MG63 (cell line): ENCODE results near the gene FOXP1. TPM values are rescaled to one million over a fixed set of nuclear protein-coding genes. Genes with fewer than 3 reads are reported as not detected.

Experiments
- DNase-seq: peaks from one replicate; pipeline ENCODE4 v3.0.0-alpha.2; 2020
- H3K27me3 ChIP-seq: fragments of 250-450 bp; sonication (Bioruptor Pico); 2 replicates; pipeline ENCODE4 v1.5.1; 2020; ENCODE audit warnings: mild to moderate bottlenecking, moderate library complexity
- H3K36me3 ChIP-seq: fragments of 250-450 bp; sonication (Bioruptor Pico); 2 replicates; pipeline ENCODE4 v1.5.1; 2020; ENCODE audit warnings: mild to moderate bottlenecking, moderate library complexity
- H3K4me3 ChIP-seq: fragments of 250-450 bp; sonication (Bioruptor Pico); 2 replicates; pipeline ENCODE4 v1.5.1; 2020; ENCODE audit warnings: mild to moderate bottlenecking, moderate library complexity
- H3K9me3 ChIP-seq: fragments of 250-450 bp; sonication (Bioruptor Pico); 2 replicates; pipeline ENCODE4 v1.5.1; 2020; ENCODE audit warnings: mild to moderate bottlenecking, moderate library complexity
- total RNA-seq: library from RNA; depleted of rRNA; stranded (reverse); fragments of >200 nt; shearing (Covaris generic); gene quantifications from 2 replicates; pipeline ENCODE4 v1.2.3, GENCODE V29; 2014; ENCODE audit warnings: low replicate concordance

The FOXP1 gene
- total RNA-seq, 1 experiment from 2014 or later, result 15.0 TPM

DNA sequence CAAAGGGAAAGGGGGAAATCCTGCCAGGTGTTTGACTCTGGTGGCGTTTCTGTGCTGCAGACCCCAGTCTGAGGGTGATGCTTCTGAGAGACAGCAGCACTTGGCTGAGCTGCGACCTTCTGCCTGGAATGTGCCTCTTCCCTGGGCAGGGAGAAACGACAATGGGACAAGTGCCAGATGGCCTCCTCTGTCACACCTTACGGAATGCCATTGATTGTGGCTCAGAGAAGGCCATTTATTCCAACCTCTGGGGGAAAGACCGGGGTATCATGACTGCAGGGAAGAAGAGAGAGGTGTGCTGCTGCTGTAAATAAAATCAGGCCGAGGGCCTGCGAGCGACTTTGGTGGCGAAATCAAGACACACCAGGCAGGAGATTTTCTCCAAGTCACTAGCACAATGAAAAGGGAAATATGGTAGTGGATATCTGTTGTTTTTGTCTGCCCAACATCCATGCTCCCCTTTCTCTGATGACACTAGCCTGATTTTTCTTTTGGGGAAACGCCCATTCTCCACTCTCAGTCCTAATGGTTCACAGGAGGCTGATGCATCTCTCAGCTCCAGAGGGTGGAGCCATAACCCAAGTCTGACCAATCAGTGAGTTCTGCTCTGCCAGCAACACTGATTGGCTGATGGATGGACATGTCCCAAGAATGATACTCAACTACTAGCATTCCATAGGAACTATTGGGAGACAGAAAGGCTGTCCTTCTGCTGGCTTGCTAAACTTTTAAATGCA lies 336.1 kb downstream of the FOXP1 start:
- Histone ChIP-seq H3K9me3 (no peaks in the 10 kb centered on the region), H3K27me3 (no peaks in the 10 kb centered on the region), H3K36me3 (no peaks in the 10 kb centered on the region), H3K4me3 (no peak overlapping the region)
- DNase-seq, result peak; percentile 20

DNA sequence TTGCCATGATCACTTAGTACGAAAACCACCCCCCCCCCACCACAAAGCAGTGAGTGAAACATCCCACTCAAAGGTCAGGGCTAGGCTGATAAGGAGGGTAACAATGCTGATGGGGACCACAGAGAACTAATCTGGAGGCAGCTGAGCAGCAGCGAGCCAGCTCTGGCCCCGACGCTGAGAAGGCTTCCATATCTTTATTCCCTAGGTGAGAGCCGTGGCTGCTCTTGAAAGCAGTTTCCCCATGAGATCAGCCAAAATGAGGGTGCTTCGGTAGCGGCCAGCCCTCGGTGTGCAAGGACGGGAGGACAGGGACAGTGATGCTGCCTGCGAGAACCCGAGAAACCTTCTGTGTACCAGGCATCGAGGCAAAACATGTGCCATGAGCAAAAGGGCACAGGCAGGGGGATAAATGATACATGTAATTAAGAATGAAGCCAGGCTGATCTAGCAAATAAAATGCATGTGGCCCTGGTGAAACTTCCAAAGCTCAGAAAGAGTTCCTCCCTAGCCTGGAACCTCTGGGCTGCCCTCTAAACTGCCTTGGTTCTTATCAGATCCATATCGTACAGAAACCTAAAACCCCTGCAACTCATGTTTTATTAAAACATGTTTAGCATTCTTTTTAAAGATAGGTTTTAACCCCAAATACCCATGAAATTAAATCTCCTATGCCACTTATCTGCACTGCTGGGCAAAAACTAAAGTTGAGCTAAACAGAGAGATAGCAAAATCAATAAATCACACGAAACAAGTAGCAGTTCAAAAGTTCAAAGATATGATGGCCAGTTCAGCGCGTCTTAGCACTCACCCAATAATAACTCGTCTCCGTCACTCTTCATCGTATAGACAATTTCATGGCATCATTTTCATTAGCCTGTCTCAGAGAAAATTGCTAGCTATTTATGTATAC lies 337.3 kb downstream of the FOXP1 start:
- Histone ChIP-seq H3K27me3 (no peaks in the 10 kb centered on the region), H3K4me3 (no peak overlapping the region), H3K9me3 (no peaks in the 10 kb centered on the region), H3K36me3 (no peaks in the 10 kb centered on the region)
- DNase-seq, result no peak

DNA sequence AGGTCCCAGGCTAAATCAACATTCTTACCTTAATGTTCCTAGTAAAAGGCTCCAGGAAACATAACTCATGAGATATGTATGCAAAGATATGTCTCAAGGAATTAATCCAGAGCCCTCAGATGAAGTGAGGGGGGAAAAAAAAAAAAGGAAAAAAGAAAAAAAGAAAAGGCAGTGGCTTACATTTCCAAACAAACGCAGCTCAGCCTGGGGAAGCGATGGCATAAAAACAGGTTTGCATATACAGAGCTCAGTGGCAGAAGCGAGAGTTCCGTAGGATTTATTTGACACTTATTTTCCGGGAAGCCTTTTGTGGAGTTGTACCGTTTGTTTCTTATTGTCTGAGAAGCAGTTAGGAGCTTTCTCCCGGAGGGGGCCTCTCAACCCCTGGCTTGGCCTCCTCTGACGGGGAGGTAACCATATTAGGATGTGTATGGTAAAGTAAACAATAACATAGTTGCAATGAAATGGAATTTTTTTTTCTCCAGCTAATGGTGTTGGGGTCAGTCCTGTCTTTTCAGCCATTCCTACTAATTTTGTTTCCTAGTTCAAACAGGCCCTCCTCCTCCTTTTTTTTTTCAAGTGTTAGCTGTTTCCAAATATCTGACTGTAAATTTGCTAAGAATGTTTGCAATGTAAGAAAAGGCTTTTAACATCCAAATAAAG lies 338.6 kb downstream of the FOXP1 start:
- H3K27me3 ChIP-seq, result no peaks in the 10 kb centered on the region
- H3K36me3 ChIP-seq, result no peaks in the 10 kb centered on the region
- no peak for DNase-seq
- no peaks in the 10 kb centered on the region for H3K9me3 ChIP-seq
- H3K4me3 ChIP-seq, result no peak overlapping the region

GRCh38 chr3:71244153-71244825 lies 339.2 kb downstream of the FOXP1 start:
- H3K36me3 ChIP-seq, result no peaks in the 10 kb centered on the region
- H3K4me3 ChIP-seq, result no peak overlapping the region
- H3K9me3 ChIP-seq, result no peaks in the 10 kb centered on the region
- H3K27me3 ChIP-seq, result no peaks in the 10 kb centered on the region
- no peak for DNase-seq

DNA sequence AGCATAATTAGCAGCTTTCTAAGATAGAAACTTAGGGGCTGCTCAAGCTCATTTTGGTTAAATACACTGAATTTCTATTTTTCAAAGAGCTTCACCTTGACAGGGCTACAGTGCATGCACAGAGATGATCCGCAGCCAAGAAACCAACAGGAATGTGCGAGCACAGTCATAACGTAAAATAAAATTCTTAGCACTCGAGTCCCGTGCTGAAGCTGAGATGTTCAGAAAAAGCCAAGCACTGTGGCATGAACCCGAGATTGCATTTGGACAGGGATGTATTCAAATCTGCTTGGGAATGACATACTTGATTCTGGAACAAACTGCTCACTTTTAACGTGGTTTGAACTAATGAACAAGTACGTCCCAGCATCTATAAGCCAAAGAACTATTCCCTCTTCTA lies 340.3 kb downstream of the FOXP1 start:
- Histone ChIP-seq H3K27me3 (no peaks in the 10 kb centered on the region), H3K4me3 (no peak overlapping the region), H3K9me3 (no peaks in the 10 kb centered on the region), H3K36me3 (no peaks in the 10 kb centered on the region)
- DNase-seq, result no peak

DNA sequence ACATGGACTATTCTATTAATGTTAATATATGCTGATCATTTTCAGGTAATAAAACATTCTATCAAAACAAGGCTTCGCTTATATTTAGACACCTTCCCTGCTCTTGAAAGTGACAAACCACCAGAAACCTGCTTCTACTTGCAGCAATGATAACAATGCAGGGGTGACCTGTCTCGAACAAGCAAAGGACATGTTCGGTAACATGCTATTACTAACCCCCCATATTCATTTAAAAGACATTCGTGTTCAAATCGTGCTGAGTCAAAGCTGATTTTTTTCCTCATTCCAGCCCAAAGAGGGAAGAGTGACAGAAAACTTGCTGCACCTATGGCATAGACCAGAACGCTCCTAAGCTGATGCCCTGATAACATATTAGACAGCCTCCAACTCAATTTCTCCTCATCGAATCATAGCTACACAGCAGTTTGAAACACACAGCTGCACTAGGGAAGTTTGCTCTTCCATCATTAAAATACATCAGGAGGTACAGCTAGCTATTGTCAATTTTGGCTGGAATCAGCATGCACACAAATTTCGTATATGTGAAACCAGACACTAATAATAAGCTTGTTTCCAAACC lies 341.5 kb downstream of the FOXP1 start:
- no peaks in the 10 kb centered on the region for H3K27me3 ChIP-seq
- H3K36me3 ChIP-seq, result no peaks in the 10 kb centered on the region
- no peak overlapping the region for H3K4me3 ChIP-seq
- DNase-seq, result no peak
- H3K9me3 ChIP-seq, result no peaks in the 10 kb centered on the region

DNA sequence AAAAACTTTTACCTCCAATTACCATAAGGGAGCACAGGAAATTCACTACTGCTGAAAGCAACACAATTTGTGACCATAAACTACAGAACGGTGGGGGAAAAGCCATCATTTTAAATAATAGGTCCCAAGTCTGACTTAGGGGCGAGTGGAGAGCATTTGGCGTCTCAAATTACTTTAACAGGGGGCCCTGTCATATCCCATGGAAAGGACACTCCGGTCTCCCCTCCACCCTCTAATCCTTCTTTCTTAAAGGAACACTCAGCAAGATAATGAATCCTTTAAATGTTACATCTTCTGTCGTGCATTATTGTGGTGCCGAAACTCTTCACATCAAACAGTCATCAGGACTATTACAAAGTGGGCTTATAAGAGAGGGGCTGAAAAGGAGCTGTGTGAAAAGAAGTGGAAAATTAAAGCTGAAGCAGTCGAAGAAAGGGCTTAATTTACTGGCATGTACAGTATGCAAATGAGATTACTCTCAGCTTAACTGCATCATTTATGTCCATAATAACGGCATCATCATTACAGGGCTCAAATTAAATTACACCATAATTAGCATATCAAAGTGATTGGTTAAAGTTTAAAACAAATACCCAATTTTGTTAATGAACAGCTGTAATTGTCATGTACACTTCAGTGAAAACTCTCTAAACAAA lies 342.2 kb downstream of the FOXP1 start:
- Histone ChIP-seq H3K36me3 (no peaks in the 10 kb centered on the region), H3K9me3 (no peaks in the 10 kb centered on the region), H3K27me3 (no peaks in the 10 kb centered on the region), H3K4me3 (no peak overlapping the region)
- no peak for DNase-seq

DNA sequence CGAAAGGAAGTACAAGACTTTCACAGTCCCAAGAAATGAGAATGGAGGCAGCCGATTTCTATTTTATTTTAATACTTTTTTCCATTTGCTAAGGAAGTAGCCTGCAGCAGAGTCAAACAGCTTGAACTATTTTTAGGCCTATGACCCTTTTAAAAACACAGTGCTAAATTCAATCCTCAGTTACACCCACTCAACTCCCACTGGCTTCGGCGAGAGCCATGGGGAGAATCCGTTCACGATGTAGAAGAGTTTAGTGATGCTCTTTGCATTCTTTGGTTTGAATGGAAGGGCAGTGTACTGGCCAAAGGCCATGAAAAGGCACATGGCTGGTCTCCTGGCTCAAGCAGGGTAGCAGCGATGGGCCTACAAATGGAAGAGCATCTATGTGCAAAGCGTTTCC lies 343.5 kb downstream of the FOXP1 start:
- H3K27me3 ChIP-seq, result no peaks in the 10 kb centered on the region

DNA sequence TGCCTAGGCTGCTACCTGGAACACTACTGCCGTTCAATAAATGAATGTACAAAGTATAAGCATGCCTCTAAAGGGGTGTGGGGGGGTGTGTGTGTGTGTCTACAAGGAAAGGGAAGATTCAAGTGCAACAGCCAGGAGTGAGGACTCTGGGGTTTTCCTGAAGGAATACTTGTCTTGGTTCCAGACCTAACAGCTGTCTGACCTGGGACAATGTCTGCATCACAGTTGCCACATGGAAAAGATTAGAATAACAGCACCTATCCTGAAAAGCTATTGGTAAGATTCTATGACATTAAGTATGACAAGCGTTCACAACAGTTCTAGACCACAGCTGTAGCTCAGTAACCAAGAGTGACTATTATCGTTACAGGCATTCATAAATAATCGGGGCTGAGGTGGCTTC lies 345.2 kb downstream of the FOXP1 start:
- DNase-seq, result no peak
- H3K36me3 ChIP-seq, result no peaks in the 10 kb centered on the region
- H3K9me3 ChIP-seq, result no peaks in the 10 kb centered on the region
- H3K4me3 ChIP-seq, result no peak overlapping the region
- no peaks in the 10 kb centered on the region for H3K27me3 ChIP-seq

More for the DNA sequence above, 343.5 kb downstream of the FOXP1 start:
- H3K36me3 ChIP-seq, result no peaks in the 10 kb centered on the region
- no peak for DNase-seq
- H3K4me3 ChIP-seq, result no peak overlapping the region
- H3K9me3 ChIP-seq, result no peaks in the 10 kb centered on the region

DNA sequence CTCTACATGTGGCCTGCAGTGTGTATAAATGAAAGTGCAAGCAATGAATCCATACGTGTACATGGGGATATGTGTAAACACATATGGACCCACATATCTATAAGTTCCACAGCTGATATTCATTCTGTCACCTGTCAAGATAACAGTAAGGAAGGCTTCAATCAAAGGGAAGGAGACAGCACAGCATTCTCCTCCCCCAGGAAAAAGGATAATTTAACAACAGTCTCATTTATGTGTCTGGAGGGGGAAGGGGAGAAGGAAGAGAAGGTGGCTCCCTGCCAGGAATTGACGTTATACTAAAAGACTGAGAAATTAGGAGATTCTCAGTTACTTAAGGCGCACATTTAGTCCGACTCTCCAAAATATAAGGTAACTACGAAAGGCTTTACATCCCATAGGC lies 345.9 kb downstream of the FOXP1 start:
- no peak for DNase-seq
- Histone ChIP-seq H3K4me3 (no peak overlapping the region), H3K27me3 (no peaks in the 10 kb centered on the region), H3K36me3 (no peaks in the 10 kb centered on the region), H3K9me3 (no peaks in the 10 kb centered on the region)

DNA sequence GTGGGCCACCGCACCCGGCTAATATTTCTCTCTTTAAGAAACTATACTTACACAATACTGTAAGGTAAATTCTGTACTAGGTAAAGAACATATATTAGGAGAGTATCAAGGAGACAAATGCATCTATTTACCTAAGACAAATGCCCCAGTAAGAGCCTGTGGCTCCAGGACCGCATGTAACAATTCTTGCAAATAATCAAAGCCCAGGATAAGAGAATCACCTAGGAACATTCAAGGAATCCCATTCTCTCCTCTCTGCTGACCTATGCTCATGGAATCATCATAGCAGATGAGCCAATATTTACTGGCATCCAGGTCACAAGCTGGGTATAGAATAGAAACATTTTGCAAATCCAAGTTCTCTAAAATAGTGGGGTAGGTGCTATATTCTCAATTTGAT lies 347.7 kb downstream of the FOXP1 start:
- Histone ChIP-seq H3K36me3 (no peaks in the 10 kb centered on the region), H3K4me3 (no peak overlapping the region), H3K27me3 (no peaks in the 10 kb centered on the region), H3K9me3 (no peaks in the 10 kb centered on the region)
- DNase-seq, result no peak

DNA sequence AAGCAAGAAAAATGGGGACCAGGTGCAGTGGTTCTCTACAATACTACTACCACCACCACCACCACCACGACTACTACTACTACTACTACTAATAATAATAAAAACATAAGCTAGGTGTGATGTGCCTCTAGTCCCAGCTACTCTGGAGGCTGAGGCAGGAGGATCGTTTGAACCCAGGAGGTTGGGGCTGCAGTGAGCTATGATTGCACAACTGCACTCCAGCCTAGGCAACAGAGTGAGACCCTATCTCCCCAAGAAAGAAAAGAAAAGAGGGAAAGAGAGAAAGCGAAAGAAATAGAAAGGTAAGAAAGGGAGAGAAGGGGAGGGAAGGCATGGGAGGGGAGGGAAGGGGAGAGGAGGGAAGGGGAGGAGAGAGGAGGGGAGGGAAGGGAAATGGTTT lies 350.6 kb downstream of the FOXP1 start:
- Histone ChIP-seq H3K9me3 (no peaks in the 10 kb centered on the region), H3K36me3 (no peaks in the 10 kb centered on the region), H3K27me3 (no peaks in the 10 kb centered on the region), H3K4me3 (no peak overlapping the region)
- no peak for DNase-seq

DNA sequence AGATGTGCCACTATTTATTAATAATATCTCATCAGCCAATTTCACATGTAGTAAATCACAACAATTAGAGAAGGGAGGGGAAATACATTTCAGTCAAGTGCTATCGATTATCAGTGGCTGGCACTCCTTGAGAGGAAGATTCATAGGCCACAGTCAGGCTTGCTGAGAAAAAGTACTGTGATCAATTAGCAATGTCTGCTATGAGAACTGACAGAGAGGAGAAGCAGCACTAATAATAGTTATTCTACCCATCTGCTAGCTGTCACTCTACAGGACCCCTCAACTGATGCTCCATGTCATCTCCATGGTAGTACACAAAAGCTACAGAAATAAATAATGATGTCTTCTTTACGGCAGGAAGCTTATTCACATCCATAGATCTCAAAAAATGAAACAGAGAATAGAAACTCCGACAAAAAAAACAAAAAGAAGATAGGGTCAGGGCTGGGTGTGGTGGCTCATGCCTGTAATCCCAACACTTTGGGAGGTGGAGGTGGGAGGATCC lies 351.3 kb downstream of the FOXP1 start:
- H3K27me3 ChIP-seq, result no peaks in the 10 kb centered on the region
- H3K4me3 ChIP-seq, result no peak overlapping the region
- no peak for DNase-seq
- no peaks in the 10 kb centered on the region for H3K36me3 ChIP-seq
- no peaks in the 10 kb centered on the region for H3K9me3 ChIP-seq

GRCh38 chr3:71231680-71232079 lies 351.8 kb downstream of the FOXP1 start:
- DNase-seq, result no peak
- no peak overlapping the region for H3K4me3 ChIP-seq
- no peaks in the 10 kb centered on the region for H3K27me3 ChIP-seq
- no peaks in the 10 kb centered on the region for H3K36me3 ChIP-seq
- H3K9me3 ChIP-seq, result no peaks in the 10 kb centered on the region

DNA sequence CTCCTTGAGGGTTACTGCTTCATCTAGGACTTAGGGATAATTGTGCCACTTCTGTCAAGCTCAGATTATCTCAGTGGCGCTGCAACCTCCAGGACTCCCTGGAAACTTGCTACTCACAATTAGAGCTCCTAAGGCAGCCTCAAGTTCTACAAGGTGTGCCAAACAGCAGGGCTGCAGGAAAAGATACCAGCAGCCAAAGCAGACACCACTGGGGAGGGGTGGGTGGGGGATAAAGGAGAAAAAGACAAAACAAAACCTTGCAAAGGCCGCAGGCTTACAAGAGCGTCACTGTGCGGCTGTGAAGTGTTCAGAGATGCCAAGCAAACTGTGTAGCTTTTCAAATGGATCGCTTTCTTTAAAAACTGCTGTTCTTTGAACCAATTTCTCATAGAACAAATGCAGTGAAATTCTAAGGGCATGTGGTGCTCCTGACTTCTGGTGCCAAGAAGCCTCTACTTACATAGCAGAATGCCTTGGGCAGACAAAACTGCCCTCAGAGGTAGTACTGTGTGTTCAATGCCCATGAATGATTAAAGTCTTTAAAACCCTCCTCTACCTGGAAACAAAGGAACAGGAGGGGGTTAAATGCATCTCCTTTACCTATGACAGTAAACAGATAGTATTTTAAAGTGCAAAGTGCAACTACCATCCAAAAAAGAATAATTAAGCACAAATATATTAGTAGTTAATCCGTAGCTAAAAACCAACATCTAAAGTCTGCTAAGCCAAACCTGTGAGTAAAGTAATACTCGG lies 353.4 kb downstream of the FOXP1 start:
- no peak for DNase-seq
- Histone ChIP-seq H3K27me3 (no peaks in the 10 kb centered on the region), H3K9me3 (no peaks in the 10 kb centered on the region), H3K4me3 (no peak overlapping the region), H3K36me3 (no peaks in the 10 kb centered on the region)
